Measurements from ENCODE around the gene LGALS3BP. TPM values are rescaled to one million over a fixed set of nuclear protein-coding genes. Genes with fewer than 3 reads are reported as not detected.

LGALS3BP gene
- total and polyA plus RNA-seq, 2 of the 8 experiments (the other 6 are each of a cell fraction or from before 2014, with no cell fraction given), result 56.1 to 61.6 TPM

DNA sequence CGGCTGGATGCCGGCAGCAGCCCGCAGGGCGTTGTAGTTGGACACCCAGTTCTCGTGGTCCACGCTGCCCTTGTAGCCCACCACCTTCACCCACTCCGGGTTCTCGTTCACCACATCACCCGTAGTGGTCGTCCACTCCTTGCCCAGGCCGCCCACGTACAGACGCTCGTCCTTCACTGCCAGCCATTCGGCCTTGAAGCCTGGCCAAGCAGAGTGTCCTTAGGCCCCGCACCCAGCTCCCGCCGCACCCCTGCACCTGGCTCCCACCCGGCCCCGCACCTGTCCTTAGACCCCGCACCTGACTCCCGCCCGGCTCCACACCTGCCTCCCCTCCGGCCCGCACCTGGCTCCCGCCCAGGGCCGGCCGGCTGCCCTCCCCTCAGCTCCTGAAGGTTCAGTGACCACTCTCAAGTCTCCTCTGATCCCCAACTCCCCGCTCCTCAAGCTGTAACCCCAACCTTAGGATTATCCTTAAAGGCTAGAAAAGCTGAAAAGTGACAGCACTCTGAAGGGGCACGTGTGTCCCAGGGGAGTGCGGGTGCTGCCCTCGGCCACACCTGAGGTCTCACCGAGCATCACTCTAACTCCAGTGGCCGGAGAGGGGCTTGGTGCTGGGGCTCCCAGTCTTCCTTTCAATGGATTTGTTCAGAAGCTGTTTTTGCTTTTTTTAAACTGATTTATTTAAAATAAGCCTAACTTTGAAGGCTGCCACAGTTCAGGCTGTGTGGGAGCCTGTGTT, 15.5 kb upstream of the LGALS3BP start (continued):
- TF ChIP-seq HDAC2 (IDR thresholded peaks at IDR 0.05; ENCODE audit: borderline replicate concordance in 1 of 2, low read depth in 2 of 2, low read length in 2 of 2) (no peak), KDM5A (IDR thresholded peaks at IDR 0.05; ENCODE audit: low read length) (no peak), JUN (IDR thresholded peaks at IDR 0.05; ENCODE audit: low read depth, low read length) (no peak), RXRA (IDR thresholded peaks at IDR 0.05; ENCODE audit: insufficient read depth, low read depth, low read length) (no peak)
- TF ChIP-seq, protein P1, sequence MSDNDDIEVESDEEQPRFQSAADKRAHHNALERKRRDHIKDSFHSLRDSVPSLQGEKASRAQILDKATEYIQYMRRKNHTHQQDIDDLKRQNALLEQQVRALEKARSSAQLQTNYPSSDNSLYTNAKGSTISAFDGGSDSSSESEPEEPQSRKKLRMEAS (IDR thresholded peaks at IDR 0.05), result no peak
- TF ChIP-seq, protein P2, sequence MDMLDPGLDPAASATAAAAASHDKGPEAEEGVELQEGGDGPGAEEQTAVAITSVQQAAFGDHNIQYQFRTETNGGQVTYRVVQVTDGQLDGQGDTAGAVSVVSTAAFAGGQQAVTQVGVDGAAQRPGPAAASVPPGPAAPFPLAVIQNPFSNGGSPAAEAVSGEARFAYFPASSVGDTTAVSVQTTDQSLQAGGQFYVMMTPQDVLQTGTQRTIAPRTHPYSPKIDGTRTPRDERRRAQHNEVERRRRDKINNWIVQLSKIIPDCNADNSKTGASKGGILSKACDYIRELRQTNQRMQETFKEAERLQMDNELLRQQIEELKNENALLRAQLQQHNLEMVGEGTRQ (IDR thresholded peaks at IDR 0.05; ENCODE audit: low read length), result no peak
- TF ChIP-seq, protein P3, sequence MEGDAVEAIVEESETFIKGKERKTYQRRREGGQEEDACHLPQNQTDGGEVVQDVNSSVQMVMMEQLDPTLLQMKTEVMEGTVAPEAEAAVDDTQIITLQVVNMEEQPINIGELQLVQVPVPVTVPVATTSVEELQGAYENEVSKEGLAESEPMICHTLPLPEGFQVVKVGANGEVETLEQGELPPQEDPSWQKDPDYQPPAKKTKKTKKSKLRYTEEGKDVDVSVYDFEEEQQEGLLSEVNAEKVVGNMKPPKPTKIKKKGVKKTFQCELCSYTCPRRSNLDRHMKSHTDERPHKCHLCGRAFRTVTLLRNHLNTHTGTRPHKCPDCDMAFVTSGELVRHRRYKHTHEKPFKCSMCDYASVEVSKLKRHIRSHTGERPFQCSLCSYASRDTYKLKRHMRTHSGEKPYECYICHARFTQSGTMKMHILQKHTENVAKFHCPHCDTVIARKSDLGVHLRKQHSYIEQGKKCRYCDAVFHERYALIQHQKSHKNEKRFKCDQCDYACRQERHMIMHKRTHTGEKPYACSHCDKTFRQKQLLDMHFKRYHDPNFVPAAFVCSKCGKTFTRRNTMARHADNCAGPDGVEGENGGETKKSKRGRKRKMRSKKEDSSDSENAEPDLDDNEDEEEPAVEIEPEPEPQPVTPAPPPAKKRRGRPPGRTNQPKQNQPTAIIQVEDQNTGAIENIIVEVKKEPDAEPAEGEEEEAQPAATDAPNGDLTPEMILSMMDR (IDR thresholded peaks at IDR 0.05; ENCODE audit: control extremely low read depth in 1 of 3, insufficient read depth in 1 of 3, low read depth in 1 of 3, low read length in 3 of 3), result no peak

Data from H1 (cell line).